Activated CD4-positive, CD25-positive, alpha-beta regulatory T cell treated with anti-CD3 and anti-CD28 coated beads, Interleukin-2, amount 50 U/mL, for 16 hours (primary cell): ENCODE measurements around the gene RPL22.

Source experiments
- DNase-seq: peaks from one replicate; pipeline ENCODE4 v3.0.0-alpha.2; 2020; ENCODE audit warnings: low read depth, low spot score

The RPL22 gene

DNA sequence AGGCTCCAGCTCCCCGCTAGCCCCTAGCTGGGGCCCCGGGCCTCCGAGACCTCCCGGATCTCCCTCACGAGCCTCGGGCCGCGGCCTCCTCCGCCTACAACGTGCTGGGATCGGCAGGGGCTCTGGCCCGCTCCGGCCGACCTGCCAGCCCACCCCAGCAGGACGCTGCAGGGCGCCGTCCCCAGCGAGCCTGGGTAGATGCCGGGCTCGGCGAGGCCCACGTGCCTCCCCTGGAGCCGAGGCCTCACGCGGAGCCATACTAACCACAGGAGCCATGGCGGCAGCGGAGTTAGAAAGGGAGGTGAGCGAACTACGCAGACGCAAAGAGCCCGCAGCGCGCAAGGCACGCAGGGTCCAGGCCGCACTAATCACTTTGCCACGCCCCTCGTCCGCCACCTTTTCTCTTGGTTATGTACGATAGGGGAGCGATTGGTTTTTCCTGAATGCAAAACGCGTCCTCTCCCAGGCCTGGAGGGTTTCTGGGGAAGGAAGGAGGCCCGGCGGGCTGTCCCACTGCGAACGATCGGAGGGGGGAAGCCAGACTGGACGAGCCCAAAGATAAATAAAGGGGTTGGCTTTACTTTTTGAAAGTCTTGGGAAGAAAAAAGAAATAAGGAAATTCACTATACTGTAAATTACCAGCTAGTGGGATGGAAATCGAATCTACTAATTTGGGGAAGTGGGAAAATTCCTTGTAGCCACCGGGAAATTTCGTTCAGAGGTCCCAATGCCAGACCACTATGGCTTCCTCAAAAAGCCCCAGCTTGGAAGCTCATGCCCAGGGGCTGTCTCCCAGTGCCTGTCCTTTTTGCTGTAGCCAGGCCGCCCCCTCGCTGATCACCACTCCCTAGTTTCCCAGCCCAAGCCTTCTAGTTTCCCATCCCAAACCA, at the start of gene RPL22:
Gene RPL22 (minus strand): TSS at position 298 of the 890 bp plus-strand sequence. CDS start 22 bp downstream, at position 276.
- DNase-seq = peak; percentile 92

DNA sequence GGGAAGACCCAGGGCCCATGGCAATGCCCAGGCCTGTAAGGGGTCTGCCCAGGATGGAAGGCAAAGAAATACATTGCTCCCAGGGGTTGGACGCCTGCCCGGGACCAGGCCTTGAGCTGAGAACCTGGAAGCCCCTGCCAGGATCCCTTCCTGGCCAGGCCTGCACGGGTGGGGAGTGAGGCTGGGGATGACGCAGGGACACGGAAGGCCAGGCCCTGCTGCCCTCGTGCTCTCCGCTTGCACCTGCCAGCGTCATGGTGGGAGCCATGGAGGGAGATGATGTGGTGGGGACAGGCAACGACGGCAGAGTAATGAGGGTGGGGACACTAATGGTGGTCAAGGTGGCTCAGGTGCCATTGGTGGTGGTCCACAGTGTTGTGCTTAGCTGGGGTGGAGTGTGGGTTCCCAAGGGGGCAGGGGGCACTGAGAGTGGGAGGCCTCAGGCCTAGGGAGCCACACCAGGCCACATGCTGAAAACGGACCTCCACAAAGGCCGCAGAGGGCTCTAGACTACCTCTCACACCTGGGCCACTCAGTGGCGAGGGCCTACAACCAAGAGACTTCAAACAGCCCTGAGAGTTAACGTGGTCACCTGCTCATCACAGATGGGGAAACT, 48.9 kb upstream of the RPL22 start:
- no peak for DNase-seq

GRCh38 chr1:6247651-6248050, 48.3 kb upstream of the RPL22 start:
- no peak for DNase-seq

DNA sequence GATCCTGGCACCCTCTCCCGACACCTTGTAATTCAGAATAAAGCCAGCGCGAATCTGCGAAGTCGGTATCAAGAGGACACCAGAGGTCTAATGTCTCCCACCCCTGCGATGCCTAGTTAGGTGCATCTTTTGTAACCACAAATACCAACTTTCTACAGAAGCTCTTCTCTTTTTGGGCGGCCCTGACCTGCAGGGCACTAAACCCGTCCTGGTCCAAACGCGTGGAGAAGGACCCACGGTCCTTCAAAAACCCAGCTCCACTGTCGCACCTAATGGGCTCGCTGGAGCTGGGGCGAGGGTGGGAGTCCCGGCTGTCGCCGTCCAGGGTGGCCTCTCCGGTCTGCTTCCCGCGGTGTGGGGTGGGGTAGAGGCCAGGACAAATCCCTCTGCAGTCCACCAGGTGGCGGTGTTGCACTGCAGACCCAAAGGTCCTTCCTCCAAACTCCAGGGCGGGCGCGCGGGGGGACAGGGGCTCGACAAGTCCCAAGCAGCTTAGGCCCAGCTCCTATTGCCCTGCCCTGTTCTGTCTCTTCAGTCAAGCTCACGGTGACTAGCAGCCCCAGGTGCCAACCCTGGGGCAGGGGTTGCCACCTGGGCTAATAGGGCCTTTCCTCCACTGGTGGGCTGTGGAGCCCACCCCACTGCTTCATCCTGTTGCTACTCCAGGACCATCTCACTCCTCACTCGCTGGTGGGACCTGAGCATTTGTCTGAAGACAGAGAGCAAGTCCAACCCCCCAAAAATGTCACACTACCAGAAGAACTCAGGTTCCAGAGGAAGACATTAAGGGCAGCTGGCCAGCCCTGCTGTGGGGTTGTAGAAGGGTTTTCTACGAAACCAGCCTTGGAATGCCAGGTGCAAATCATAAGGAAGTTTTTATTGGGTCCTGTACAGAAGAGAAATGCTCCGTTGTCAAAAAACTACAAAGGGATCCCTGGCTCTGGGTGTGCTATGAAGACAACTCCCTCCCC, 47.4 kb upstream of the RPL22 start:
- peak; percentile 66 for DNase-seq

- DNase-seq = no peak
Observed at GRCh38 chr1:6245869-6246496, 46.6 kb upstream of the RPL22 start.

GRCh38 chr1:6245086-6245868, 45.9 kb upstream of the RPL22 start:
- peak; percentile 48 for DNase-seq

GRCh38 chr1:6244401-6245049, 45.1 kb upstream of the RPL22 start:
- no peak for DNase-seq

- no peak for DNase-seq
Observed at GRCh38 chr1:6243993-6244392, 44.6 kb upstream of the RPL22 start, which contains the start of gene HES3. Gene HES3 (plus strand): TSS chr1:6244179. CDS start chr1:6244366, 187 bp downstream.

DNA sequence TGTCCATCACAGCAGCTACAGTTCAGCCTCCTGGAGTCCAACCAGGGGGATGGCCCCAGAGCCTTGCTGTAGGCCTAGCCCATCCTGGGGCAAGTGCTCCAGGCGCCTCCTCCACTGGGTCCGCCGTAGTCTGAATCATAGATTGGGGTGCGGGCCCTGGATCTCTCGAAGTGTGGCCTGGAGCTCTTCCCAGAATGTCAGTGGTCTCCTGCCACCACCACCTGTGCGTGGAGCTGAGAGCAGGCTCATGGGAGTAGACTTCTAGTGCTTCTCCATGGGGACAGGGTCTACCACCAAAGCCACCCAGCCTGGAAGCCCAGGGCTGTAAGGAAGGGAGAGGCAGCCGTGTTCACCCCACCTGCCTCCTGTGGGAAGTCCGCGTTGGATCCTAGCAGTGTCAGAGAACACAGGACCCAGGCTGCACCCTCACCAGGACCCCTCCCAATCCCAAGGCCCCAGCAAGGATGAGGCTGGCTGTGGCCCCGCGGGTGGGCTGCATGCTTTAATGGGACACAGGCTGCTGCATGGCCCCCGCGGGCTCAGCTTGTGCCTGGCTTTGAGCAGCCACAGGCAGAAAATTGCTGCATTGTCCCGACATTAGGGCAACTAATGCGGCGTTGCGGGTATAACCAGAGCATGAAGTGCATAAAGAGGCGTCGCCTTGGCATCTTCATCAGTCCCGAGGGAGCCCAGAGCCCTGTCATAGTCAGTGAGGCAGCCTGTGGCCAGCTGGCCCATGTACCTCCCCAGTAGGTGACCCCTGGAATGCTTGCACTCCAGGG, 43.8 kb upstream of the RPL22 start:
- DNase-seq = no peak

DNA sequence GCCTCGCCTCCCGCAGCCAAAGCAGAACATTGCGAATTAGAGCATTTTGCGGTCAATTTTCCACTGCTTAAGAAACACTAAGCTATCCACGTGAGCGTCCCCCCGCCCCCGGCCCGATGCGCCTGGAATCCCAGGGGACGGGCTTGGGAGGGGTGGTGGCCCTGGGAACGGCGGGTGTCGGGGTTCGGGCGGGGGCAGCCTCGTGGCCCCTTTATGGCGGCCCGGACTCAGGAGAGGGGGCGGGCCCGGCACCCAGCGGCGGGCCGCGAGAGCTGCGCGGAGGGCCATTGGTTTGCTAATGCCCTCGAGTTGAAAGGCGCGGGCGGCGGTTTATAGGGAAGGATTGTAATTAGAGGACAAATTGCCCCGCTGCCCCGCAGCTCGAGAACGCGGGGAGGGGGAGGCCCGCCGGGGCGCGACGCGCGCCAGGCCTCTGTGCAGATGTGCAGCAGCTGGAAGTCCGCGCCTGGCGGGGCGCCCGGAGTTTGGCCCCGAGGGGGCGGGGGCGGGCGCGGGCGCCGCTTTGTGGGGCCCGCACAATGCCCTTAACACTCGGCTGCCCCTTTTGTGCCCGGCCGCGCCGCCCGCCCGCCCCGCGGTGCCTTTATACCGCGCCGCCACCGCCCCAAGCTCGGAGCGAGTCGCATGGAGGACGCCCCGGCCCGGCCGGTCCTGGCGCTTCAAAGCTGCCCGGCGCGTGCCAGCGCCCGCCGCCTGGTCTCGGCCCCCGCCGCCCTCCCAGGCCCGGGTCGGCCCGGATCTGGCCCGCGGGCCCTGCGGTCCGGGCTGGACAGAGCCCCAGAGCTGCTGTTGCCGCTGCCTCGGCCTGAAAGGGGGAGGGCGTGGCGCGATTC, 42.7 kb upstream of the RPL22 start:
- DNase-seq = no peak

DNA sequence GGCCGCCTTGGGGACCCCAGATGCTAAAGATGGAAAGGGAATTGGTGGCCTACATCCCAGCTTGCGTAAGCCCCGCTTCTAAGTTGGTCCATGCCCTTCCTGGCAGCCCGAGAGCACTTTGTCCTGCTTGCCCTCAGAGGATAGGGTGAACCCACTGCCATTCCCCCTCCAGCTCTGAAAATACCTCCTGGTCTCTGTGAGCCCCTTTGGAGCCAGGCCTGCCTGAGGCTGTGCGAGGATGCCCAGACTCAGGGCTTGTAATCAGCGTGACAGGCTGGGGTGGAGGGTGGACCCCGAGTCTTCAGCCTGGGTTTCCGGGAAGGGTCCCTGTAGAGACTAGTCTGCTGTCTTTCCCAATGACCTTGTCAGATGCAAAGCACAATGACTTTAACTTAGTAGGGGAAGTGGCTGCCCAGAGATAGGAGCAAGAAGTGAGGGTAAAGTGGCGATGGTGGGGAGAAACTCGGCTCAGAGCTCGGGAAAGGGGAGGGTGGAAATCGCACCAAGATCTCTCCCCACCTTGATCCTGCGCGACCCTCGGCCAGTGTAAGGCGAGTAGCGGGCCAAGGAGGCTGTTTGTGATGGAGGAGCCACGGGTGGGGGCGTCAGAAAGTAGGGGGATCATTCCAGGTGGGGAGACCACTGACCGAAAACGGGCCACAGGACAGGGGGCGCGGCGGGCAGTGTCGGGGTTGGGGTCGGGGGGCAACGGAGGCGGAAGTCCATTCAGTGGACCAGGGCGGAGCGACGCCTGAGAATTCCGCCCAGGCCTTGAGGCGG, 41.9 kb upstream of the RPL22 start:
- no peak for DNase-seq

DNA sequence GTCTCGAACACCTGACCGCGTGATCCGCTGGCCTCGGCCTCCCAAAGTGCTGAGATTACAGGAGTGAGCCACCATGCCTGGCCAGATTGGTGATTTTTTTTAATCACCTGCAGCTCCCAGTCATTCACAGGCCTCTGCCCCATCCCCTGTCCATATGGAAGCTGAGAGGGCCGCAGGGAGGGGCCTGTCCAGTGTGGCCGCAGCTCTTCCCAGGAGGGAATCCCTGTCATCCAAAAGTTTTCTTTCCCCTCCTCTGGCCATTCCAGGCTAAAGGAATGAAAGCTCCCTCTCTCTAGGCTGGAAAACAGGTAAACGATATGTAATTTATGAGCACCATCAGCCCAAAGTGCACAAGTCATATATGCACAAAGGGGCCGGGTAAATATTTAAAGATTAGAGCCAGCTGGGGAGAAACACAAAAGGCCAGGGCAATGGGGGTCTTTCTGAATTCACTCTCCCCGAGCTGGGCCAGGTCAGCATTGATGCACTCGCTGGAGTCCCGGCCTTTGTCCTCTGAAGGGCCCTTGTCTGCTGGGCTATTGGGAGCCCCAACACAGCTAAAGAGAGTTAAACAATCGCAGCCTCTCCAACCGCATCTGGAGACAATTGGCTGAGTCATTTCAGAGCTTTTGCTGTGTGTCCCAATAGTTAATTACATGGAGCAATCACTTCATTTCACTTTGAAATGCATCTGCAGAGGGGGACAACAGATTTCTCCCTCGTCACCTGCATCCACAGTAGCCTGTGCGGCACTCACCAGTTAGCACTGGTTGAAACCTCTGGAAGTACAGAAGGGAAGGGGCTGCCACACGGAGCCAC, 40.8 kb upstream of the RPL22 start:
- DNase-seq = no peak

- DNase-seq = no peak
Observed at GRCh38 chr1:6239213-6239752, 39.9 kb upstream of the RPL22 start.

DNA sequence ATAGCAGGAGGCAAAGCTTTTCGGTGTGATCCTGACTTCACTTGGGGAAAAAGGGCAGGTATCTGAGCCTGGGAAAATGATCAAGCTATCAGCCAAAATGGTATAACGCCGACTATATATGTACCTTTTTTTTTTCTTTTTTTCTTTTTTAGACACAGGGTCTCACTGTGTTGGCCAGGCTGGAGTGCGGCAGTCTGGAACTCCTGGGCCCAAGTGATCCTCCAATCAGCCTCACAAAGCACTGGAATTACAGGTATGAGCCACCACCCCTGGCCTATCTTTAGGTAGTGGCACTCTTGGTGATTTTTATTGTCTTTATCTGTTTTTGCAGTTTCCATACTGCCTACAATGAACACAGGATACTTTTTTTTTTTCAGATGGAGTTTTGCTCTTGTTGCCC, 37.7 kb upstream of the RPL22 start:
- no peak for DNase-seq

- no peak for DNase-seq
Observed at GRCh38 chr1:6235296-6235677, 35.9 kb upstream of the RPL22 start.
